ENCODE data around the gene GP1BA.

DNA sequence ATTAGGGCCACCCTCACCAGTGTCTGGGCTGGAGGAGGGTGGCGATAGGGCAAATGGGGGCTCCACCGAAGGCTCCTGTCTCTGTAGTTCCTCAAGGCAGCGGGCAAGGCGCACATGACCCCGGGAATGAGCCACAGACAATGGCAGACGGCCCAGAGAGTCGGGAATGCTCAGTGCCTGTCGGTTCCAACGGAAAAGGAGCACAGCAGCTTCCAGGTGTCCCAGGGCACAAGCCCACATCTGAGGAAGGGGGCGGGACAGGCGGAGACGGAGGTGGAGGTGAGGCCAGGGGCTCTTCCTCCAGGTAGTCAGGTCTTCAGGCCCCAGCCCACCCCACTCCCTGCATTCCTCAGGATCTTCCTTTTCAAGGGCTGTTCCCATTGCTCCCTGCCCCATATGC is 40.7 kb downstream of the GP1BA start:
- TF ChIP-seq NANOG (IDR thresholded peaks at IDR 0.05; ENCODE audit: insufficient read depth, low read depth, low read length, poor library complexity, severe bottlenecking) (no peak), CHD2 (IDR thresholded peaks at IDR 0.05; ENCODE audit: low read length) (no peak), MAFK (IDR thresholded peaks at IDR 0.05; ENCODE audit: low read depth, low read length) (no peak), SP4 (IDR thresholded peaks at IDR 0.05; ENCODE audit: low read length) (no peak), POLR2A (IDR thresholded peaks at IDR 0.05; ENCODE audit: control extremely low read depth in 1 of 2, low read depth in 2 of 2, low read length in 2 of 2) (0 out of 3 replicates have a peak, but pooled peaks of 1 of the 2 experiments have one; percentile 13), ZNF274 (IDR thresholded peaks at IDR 0.05; ENCODE audit: borderline replicate concordance, extremely low read depth, low read length) (no peak), BCL11A (IDR thresholded peaks at IDR 0.05; ENCODE audit: low read depth in 2 of 2, low read length in 2 of 2) (no peak), MAX (IDR thresholded peaks at IDR 0.05) (no peak), RBBP5 (IDR thresholded peaks at IDR 0.05; ENCODE audit: borderline replicate concordance, low read depth, low read length) (no peak), EP300 (IDR thresholded peaks at IDR 0.05; ENCODE audit: borderline replicate concordance in 1 of 2, low read depth in 2 of 2, low read length in 2 of 2) (no peak), POLR2AphosphoS5 (IDR thresholded peaks at IDR 0.05; ENCODE audit: low read depth, low read length) (no peak), JUN (IDR thresholded peaks at IDR 0.05; ENCODE audit: low read depth, low read length) (no peak)
- TF ChIP-seq, protein P1, sequence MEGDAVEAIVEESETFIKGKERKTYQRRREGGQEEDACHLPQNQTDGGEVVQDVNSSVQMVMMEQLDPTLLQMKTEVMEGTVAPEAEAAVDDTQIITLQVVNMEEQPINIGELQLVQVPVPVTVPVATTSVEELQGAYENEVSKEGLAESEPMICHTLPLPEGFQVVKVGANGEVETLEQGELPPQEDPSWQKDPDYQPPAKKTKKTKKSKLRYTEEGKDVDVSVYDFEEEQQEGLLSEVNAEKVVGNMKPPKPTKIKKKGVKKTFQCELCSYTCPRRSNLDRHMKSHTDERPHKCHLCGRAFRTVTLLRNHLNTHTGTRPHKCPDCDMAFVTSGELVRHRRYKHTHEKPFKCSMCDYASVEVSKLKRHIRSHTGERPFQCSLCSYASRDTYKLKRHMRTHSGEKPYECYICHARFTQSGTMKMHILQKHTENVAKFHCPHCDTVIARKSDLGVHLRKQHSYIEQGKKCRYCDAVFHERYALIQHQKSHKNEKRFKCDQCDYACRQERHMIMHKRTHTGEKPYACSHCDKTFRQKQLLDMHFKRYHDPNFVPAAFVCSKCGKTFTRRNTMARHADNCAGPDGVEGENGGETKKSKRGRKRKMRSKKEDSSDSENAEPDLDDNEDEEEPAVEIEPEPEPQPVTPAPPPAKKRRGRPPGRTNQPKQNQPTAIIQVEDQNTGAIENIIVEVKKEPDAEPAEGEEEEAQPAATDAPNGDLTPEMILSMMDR (IDR thresholded peaks at IDR 0.05; ENCODE audit: control extremely low read depth in 1 of 3, insufficient read depth in 1 of 3, low read depth in 1 of 3, low read length in 3 of 3), result no peak
